Activated naive CD8-positive, alpha-beta T cell treated with anti-CD3 and anti-CD28 coated beads, Interleukin-2, amount 10 ng/mL, durations not matched to agents 7 days and 5 days (primary cell): Measurements from ENCODE around the gene GRPEL1. TPM values are rescaled to one million over a fixed set of nuclear protein-coding genes. Genes with fewer than 3 reads are reported as not detected.

Source experiments
- ATAC-seq: fragments of 150-1000 bp; cut with Tn5 transposase; one replicate; pipeline ENCODE4 v1.10.0; 2021; ENCODE audit warnings: low read depth, moderate library complexity
- POLR2A ChIA-PET: fragments of 350-600 bp; sonication (Branson Sonifier 250); formaldehyde crosslinking; loops from one replicate; lab custom pipeline; 2021; ENCODE audit warnings: antibody characterized with exemption; lab: Charles Lee
- DNase-seq: peaks from one replicate; pipeline ENCODE4 v3.0.0; 2021
- H3K27ac Mint-ChIP-seq: one replicate; pipeline ENCODE4 v1.8.0; 2022; ENCODE audit warnings: mild to moderate bottlenecking, mixed read lengths
- H3K27me3 Mint-ChIP-seq: one replicate; pipeline ENCODE4 v1.8.0; 2022; ENCODE audit warnings: mild to moderate bottlenecking, moderate library complexity, mixed read lengths
- H3K36me3 Mint-ChIP-seq: one replicate; pipeline ENCODE4 v1.8.0; 2021; ENCODE audit warnings: mild to moderate bottlenecking, mixed read lengths
- H3K4me1 Mint-ChIP-seq: one replicate; pipeline ENCODE4 v1.8.0; 2021; ENCODE audit warnings: mixed read lengths
- H3K4me3 Mint-ChIP-seq: one replicate; pipeline ENCODE4 v1.8.0; 2022; ENCODE audit warnings: mild to moderate bottlenecking, moderate library complexity, mixed read lengths
- H3K9me3 Mint-ChIP-seq: one replicate; pipeline ENCODE4 v1.8.0; 2021; ENCODE audit warnings: mixed read lengths
- total RNA-seq, 2 experiments: library from RNA; stranded (reverse); gene quantifications; one replicate each; pipeline ENCODE4 v1.2.3, GENCODE V29; 2021

Gene GRPEL1
- total RNA-seq, 2 experiments from 2014 or later, result 36.3 to 37.9 TPM

DNA sequence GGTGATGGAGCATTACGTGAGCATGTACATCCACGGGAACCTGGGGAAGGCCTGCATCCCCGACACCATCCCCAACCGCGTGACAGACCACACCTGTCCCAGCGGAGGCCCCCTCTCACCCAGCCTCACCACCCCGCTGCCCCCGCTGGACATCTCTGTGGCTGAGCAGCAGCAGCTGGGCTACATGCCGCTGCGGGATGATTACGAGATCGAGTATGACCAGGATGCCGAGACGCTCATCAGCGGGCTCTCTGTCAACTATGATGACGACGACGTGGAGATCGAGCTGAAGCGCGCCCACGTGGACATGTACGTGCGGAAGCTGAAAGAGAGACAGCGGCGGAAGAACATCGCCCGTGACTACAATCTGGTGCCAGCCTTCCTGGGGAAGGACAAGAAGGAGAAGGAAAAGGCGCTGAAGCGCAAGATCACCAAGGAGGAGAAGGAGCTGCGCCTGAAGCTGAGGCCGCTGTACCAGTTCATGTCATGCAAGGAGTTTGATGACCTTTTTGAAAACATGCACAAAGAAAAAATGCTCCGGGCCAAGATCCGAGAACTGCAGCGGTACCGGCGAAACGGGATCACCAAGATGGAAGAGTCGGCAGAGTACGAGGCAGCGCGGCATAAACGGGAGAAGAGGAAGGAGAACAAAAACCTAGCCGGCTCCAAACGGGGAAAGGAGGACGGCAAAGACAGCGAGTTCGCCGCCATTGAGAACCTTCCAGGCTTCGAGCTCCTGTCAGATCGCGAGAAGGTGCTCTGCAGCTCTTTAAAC is 13.6 kb downstream of the GRPEL1 start:
- Mint-ChIP-seq H3K4me1 (peaks cover 12% of the 10 kb centered on the region), H3K27me3 (no peaks in the 10 kb centered on the region), H3K27ac (peak overlapping the region; percentile 14), H3K4me3 (no peak overlapping the region), H3K36me3 (peaks cover 13% of the 10 kb centered on the region), H3K9me3 (no peaks in the 10 kb centered on the region)
- ATAC-seq (no peak), DNase-seq (no peak)
- POLR2A ChIA-PET, result interaction anchor here (1.4 to 3.7 kb wide), 2 partner anchors 13 to 145 kb away, joined by 3 to 15 read pairs; partner anchors contain the start of genes GRPEL1 and TBC1D14

DNA sequence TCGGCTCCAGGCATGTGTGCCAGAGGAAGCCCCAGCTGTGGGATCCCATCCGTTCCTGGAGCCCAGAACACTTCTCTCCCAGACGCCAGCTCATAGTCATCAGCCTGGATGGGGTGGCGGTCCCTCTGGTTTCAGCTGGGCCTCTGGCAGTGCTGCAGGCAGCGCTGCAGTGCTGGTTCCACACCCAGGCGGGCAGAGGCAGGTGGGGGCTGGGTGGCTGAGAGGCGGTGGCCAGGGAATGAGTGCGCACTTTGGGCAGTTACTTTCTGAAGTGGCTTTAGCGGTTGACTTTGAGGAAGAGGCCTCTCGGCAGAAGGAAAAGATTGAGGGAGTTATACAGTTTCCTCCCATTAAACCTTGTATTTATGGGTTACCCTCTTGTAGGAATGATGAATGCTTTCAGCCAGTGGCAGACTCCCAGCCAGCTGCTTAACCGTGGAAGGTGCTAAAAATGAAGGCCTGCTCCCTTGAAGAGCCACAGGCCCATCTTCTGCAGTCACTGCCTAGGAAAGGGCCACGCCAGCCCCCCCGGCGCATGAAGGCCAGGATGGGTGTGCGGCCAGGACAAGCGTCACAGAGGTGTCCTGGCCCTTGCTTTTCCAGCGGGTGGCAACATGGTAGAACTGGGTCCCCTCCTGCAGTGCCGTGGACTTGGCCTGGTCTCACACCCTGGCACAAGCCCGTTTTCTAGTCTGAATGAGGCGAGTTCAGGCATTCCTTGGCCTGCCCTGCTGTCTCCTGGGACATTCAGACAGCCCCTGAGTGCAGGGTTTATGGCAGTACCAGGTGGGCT is 14.7 kb downstream of the GRPEL1 start:
- H3K4me3 Mint-ChIP-seq, result no peak overlapping the region
- no peak for DNase-seq
- no peak overlapping the region for H3K27ac Mint-ChIP-seq
- no peaks in the 10 kb centered on the region for H3K9me3 Mint-ChIP-seq
- peaks cover 10% of the 10 kb centered on the region for H3K36me3 Mint-ChIP-seq
- peak; percentile 62 for ATAC-seq
- H3K27me3 Mint-ChIP-seq, result no peaks in the 10 kb centered on the region
- POLR2A ChIA-PET, result interaction anchor here (0.5 to 3.7 kb wide), 5 partner anchors 10 to 443 kb away, joined by 3 to 15 read pairs (median 4); partner anchors contain the start of genes GRPEL1, TADA2B and TBC1D14
- H3K4me1 Mint-ChIP-seq, result peaks cover 11% of the 10 kb centered on the region

DNA sequence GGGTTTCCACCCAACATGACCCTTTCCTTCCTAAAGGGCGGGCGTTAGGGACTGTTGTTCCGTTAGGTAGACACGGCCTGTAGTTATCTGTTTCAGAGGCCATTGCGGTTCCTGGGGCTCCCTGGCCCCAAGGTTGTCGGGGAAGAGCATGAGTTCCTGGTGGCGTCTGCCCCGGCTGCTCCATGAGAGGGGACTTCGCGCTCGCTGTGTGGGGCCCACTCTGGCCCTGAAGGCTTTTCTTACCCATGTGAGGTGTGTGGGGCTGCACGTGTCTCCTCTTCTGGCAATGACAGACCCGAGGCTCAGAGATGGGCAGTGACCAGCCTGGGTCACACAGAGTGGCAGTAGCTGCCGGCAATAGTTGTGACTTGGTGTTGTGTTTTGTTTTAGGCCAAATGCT is 15.6 kb downstream of the GRPEL1 start:
- no peaks in the 10 kb centered on the region for H3K9me3 Mint-ChIP-seq
- no peak for ATAC-seq
- peaks cover 2% of the 10 kb centered on the region for H3K36me3 Mint-ChIP-seq
- no peak overlapping the region for H3K27ac Mint-ChIP-seq
- POLR2A ChIA-PET, result interaction anchor here (1.3 to 3.7 kb wide), 3 partner anchors 9 to 143 kb away, joined by 3 to 15 read pairs (median 5); partner anchors contain the start of genes GRPEL1 and TADA2B
- no peak for DNase-seq
- H3K4me3 Mint-ChIP-seq, result no peak overlapping the region
- H3K27me3 Mint-ChIP-seq, result no peaks in the 10 kb centered on the region
- peaks cover 13% of the 10 kb centered on the region for H3K4me1 Mint-ChIP-seq

DNA sequence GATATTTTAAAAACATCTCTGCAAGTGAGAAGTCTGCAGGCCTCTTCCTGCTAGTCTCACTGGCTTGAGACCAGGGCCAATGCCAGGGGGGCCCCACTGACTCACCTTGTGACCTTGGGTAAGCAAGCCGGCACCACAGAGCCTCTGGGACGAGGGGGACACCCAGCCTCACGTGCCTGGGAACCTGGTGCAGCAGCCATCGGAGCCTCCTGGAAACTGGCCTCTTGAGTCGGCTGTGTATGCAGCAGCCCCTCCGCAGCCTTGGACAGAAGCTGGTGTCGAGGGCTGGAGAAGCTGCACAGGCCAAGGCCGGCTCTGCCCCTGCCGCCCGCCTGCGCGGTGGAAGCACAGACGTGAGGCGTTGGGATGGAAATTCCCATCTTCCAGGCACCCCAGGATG is 16.0 kb downstream of the GRPEL1 start:
- Mint-ChIP-seq H3K36me3 (peaks cover 1% of the 10 kb centered on the region), H3K27ac (no peak overlapping the region), H3K4me3 (no peak overlapping the region), H3K9me3 (no peaks in the 10 kb centered on the region), H3K4me1 (peaks cover 17% of the 10 kb centered on the region), H3K27me3 (no peaks in the 10 kb centered on the region)
- no peak for DNase-seq
- no peak for ATAC-seq
- POLR2A ChIA-PET, result interaction anchor here (1.3 to 3.7 kb wide), 3 partner anchors 9 to 143 kb away, joined by 3 to 15 read pairs (median 5); partner anchors contain the start of genes GRPEL1 and TADA2B

DNA sequence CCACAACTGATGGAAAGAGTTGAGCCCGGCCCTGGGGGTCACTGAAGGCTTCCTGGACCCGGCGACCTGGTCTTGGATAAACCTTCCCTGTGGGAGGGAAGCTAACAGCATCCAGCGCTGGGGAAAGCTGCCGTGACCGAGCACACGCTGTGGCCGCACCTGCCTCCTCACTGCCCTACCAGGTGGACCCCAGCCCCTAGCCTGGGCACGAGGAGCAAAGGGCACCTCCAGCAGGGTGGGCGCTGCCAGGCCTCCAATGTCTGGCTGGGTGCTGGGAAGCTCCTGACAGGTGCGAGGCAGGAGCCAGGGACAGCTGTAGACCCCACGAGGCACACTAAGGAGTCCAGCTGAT is 16.7 kb downstream of the GRPEL1 start:
- Mint-ChIP-seq H3K4me1 (peaks cover 23% of the 10 kb centered on the region), H3K36me3 (peaks cover 4% of the 10 kb centered on the region), H3K4me3 (no peak overlapping the region), H3K27ac (no peak overlapping the region), H3K27me3 (no peaks in the 10 kb centered on the region), H3K9me3 (no peaks in the 10 kb centered on the region)
- POLR2A ChIA-PET, result no interaction called here
- ATAC-seq, result no peak
- no peak for DNase-seq

DNA sequence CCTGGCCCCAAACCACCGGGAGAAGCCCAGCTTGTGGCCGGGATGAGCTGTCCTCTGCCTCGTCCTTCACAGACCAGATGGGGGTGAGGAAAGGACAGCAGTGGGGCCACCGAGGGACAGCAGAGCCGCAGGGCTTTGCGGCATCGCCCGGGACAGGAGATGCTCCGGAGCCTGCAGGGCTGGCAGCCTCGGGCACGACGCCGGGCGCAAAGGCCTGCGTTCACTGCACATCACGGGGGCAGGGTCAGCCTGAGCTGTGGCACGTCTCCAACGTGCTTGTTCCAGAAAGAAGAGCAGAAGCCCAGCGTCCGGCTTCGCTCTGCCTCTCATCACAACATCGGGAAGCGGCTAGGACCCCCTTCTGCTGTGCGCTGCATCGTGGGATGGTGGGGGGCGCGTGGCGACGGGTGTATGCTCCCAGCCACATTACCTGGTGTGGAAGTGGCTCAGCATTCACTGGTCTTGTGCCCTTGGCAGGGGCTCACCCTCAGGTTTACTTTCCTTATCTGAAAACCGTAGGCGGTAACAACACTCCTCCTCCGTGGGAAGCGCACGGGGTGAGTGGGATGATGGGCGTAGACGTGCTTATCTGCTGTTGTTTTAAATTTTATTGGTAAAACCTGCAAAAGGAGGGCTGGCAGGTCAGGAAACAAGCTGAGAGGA is 17.3 kb downstream of the GRPEL1 start:
- POLR2A ChIA-PET, result no interaction called here
- peaks cover 23% of the 10 kb centered on the region for H3K4me1 Mint-ChIP-seq
- no peaks in the 10 kb centered on the region for H3K9me3 Mint-ChIP-seq
- DNase-seq (no peak), ATAC-seq (no peak)
- H3K36me3 Mint-ChIP-seq, result peaks cover 4% of the 10 kb centered on the region
- H3K4me3 Mint-ChIP-seq, result no peak overlapping the region
- H3K27ac Mint-ChIP-seq, result no peak overlapping the region
- no peaks in the 10 kb centered on the region for H3K27me3 Mint-ChIP-seq

DNA sequence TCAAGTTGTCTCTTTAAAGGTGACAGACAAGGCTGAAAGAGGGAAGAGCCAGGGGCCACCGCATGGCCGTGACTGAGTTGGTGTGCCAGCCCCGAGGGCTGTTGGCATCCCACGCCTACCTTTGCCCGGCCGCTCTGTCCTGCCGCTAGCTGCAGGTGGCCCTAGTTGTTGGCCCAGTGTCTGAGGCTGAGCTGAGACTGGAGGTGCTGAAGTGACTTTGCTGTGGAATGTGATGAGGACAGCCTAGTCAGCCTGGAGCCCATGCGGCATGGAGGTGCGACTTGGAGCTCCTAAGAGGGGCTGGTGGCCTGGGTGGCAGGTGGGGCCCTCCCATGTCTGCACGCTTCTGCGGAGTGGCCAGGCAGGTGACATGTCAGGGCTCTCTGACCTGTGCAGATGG is 18.1 kb downstream of the GRPEL1 start:
- POLR2A ChIA-PET, result no interaction called here
- Mint-ChIP-seq H3K36me3 (peaks cover 4% of the 10 kb centered on the region), H3K4me3 (no peak overlapping the region), H3K27ac (no peak overlapping the region), H3K27me3 (no peaks in the 10 kb centered on the region), H3K9me3 (no peaks in the 10 kb centered on the region), H3K4me1 (peaks cover 31% of the 10 kb centered on the region)
- ATAC-seq (no peak), DNase-seq (no peak)

DNA sequence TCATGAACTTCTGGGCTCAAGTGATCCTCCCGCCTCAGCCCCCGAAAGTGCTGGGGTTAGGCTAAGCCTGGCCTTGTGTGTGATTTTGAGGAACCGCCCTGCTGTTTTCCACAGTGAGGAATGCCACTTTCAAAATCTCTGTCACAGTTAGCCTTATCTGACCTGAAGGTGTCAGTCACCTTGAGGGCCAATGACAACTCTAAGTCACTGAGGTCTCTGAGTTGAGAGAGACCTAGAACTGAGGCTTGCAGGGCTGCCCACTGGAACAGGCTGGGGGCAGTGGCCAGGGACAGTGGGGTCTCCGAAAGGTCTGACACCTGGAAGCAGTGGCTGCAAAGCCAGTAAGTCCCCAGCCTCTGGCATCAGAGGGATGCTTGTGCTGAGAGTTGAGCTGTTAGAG is 18.6 kb downstream of the GRPEL1 start:
- ATAC-seq, result no peak
- POLR2A ChIA-PET, result no interaction called here
- Mint-ChIP-seq H3K4me1 (peaks cover 34% of the 10 kb centered on the region), H3K27me3 (no peaks in the 10 kb centered on the region), H3K4me3 (no peak overlapping the region), H3K27ac (no peak overlapping the region), H3K36me3 (peaks cover 2% of the 10 kb centered on the region), H3K9me3 (no peaks in the 10 kb centered on the region)
- no peak for DNase-seq

DNA sequence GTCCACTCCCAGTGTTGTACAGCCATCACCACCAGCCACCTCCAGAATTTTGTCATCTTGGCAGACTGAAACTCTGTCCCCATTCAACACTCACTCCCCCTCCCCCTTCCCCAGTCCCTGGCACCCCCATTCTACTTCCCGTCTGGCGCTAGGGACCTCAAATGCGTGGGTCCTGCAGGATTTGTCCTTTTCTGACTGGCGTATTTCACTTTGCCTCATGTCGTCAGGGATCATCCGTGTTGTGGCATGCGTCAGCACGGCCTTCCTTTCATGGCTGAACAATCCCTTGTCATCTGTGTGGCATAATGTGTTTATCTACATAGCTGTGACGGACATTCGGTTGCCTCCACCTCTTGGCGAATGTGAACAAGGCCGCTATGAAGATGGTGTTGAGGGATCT is 19.2 kb downstream of the GRPEL1 start:
- Mint-ChIP-seq H3K36me3 (peaks cover 2% of the 10 kb centered on the region), H3K4me1 (peaks cover 34% of the 10 kb centered on the region), H3K27ac (no peak overlapping the region), H3K27me3 (no peaks in the 10 kb centered on the region), H3K9me3 (no peaks in the 10 kb centered on the region), H3K4me3 (no peak overlapping the region)
- DNase-seq (no peak), ATAC-seq (no peak)
- POLR2A ChIA-PET, result no interaction called here

DNA sequence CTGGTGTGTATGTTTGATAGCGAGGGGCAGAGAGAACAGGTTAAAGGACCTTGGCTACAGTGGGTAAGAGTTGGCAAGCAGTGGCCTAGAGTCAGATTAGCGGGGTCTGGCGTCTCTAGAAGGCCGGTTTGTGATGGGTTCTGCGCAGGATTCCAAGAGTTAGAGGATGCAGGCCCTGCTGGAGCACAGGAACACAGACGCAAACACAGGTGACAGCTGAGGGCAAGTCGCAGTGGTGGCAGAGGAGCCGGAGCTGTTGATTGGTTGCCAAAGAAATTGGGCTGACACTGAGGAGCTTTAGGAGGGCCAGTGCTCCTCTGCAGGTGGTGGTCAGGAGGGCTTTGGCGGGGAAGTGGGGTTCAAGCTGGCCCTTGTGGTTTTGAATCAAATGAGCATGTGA is 20.9 kb downstream of the GRPEL1 start:
- ATAC-seq, result no peak
- H3K4me1 Mint-ChIP-seq, result peaks cover 29% of the 10 kb centered on the region
- DNase-seq, result no peak
- H3K9me3 Mint-ChIP-seq, result no peaks in the 10 kb centered on the region
- H3K27me3 Mint-ChIP-seq, result peaks cover 2% of the 10 kb centered on the region
- POLR2A ChIA-PET, result interaction anchor here (8.4 kb wide), 1 partner anchor 20 kb away, joined by 101 read pairs; the partner anchor contains the start of gene GRPEL1
- H3K27ac Mint-ChIP-seq, result no peak overlapping the region
- H3K36me3 Mint-ChIP-seq, result peaks cover 2% of the 10 kb centered on the region
- no peak overlapping the region for H3K4me3 Mint-ChIP-seq

DNA sequence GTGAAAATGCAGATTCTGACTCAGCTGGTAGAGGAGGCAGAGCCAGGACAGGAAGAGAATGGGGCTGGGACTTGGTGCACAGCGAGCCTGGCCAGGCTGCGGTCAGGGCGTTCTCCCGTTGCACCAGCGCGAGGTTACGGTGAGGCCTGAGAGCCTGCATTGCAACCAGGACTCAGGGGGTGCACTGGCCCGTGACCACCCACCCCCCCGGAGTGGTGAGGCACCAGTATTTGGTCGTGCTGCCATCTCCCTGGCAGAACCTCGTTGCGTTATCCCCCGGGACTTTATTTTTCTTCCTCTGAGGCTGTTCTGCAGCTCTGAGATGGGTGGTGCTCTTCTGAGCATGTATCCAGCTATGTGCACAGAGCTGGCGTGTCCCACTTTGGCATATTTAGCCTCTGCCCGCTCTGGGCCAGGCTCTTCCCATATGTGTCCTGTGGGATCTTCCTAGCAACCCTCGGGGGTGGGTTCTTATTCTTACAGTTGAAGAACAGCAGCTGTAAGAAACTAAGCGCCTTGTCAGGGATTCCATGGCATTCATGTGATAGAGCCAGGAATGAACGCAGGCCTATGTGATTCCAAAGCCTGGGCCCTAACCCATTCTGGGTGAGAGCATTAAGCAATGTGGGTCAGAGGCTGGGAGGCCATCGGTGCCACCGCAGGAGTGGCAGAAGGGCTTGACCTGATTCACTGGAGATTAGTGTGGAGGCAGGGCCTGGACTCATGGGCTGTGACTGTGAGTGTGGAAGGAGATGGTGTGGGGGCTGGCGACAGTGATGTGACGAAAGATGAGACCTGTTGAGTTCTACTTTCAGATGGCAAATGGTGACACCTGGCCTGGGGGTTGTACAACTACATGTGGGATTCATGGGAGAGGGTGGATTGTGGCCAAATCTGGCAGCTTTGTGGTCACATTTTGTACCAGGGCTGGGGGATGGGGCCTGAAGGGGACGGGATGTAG is 21.6 kb downstream of the GRPEL1 start:
- no peak overlapping the region for H3K27ac Mint-ChIP-seq
- peaks cover 2% of the 10 kb centered on the region for H3K36me3 Mint-ChIP-seq
- H3K27me3 Mint-ChIP-seq, result peaks cover 6% of the 10 kb centered on the region
- H3K4me1 Mint-ChIP-seq, result peaks cover 35% of the 10 kb centered on the region
- H3K4me3 Mint-ChIP-seq, result no peak overlapping the region
- H3K9me3 Mint-ChIP-seq, result no peaks in the 10 kb centered on the region
- ATAC-seq (no peak), DNase-seq (no peak)
- POLR2A ChIA-PET, result interaction anchor here (1.4 to 8.4 kb wide), 2 partner anchors 11 to 21 kb away, joined by 4 to 101 read pairs; partner anchors contain the start of gene GRPEL1

DNA sequence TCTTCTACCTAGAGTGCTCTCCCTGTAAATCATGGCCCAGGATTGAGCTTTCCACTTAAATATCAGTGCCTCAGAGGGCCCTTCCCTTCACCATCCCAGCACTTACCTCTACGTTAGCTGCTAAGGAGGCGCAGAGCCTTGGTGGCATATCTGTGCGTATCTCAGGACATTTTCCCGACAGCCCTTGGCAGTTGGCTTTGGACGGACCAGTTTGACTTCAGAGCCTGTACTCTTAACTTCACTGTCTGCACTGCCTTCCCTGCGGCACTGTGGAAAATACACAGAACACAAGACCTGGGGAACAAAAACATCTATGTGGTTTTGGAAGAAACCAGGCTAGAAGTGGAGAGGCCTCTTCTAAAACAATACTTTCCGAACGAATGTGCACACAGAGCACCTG is 22.3 kb downstream of the GRPEL1 start:
- Mint-ChIP-seq H3K4me3 (peak overlapping the region; percentile 58), H3K9me3 (no peaks in the 10 kb centered on the region), H3K27me3 (peaks cover 6% of the 10 kb centered on the region), H3K4me1 (peaks cover 35% of the 10 kb centered on the region), H3K27ac (no peak overlapping the region), H3K36me3 (peaks cover 2% of the 10 kb centered on the region)
- no peak for ATAC-seq
- POLR2A ChIA-PET, result interaction anchor here (1.4 to 8.4 kb wide), 2 partner anchors 12 to 22 kb away, joined by 4 to 101 read pairs; partner anchors contain the start of gene GRPEL1
- no peak for DNase-seq
